ENCODE results near the gene DMXL1. TPM values are rescaled to one million over a fixed set of nuclear protein-coding genes. Genes with fewer than 3 reads are reported as not detected.
"Not testable (repeated sequence)": the region's sequence is repeated elsewhere in the genome, so short reads cannot be mapped to it uniquely, and the experiment has no call there.

Gene DMXL1
- polyA plus RNA-seq, 1 of the 3 experiments (the other 2 are of a cell fraction): 6.6 TPM

GRCh38 chr5:119239119-119239417 lies 168.2 kb downstream of the DMXL1 start:
- DNase-seq: no peak
- TF ChIP-seq RCOR1 (IDR thresholded peaks at IDR 0.05; ENCODE audit: low read length): no peak
- TF ChIP-seq ZBTB33 (IDR thresholded peaks at IDR 0.05; ENCODE audit: borderline replicate concordance, low read depth): no peak
- no peak for TF ChIP-seq YY1 (IDR thresholded peaks at IDR 0.05; ENCODE audit: low read depth)
- no peak for TF ChIP-seq IRF3 (IDR thresholded peaks at IDR 0.05; ENCODE audit: low read depth, low read length)
- no peak for TF ChIP-seq TCF12 (IDR thresholded peaks at IDR 0.05)
- TF ChIP-seq GABPA (IDR thresholded peaks at IDR 0.05; ENCODE audit: low read depth): no peak
- no peak for TF ChIP-seq FOXJ3 (CRISPR knock-in tag; IDR thresholded peaks at IDR 0.05)
- no peak for TF ChIP-seq EP300 (IDR thresholded peaks at IDR 0.05; ENCODE audit: borderline replicate concordance in 1 of 2, low read depth in 1 of 2, low read length in 1 of 2)
- TF ChIP-seq NRF1 (IDR thresholded peaks at IDR 0.05; ENCODE audit: low read depth, low read length): no peak
- no peak for TF ChIP-seq FOXM1 (IDR thresholded peaks at IDR 0.05; ENCODE audit: low read depth)
- TF ChIP-seq USF1 (IDR thresholded peaks at IDR 0.05; ENCODE audit: borderline replicate concordance, low read depth): no peak
- TF ChIP-seq NFIC (IDR thresholded peaks at IDR 0.05; ENCODE audit: borderline replicate concordance): no peak
- no peak for TF ChIP-seq EZH2phosphoT487 (IDR thresholded peaks at IDR 0.05; ENCODE audit: borderline replicate concordance, low read depth)
- no peak for TF ChIP-seq MAX (IDR thresholded peaks at IDR 0.05; ENCODE audit: low read depth)
- POLR2A ChIA-PET: no interaction called here

GRCh38 chr5:119239826-119240225 lies 168.9 kb downstream of the DMXL1 start:
- POLR2A ChIA-PET: interaction anchor here (0.6 kb wide), 1 partner anchor 252 kb away, joined by 4 read pairs; the partner anchor contains the start of gene DTWD2
- H3K27ac ChIP-seq (ENCODE audit: low read depth in 2 of 2, low read length in 1 of 2); H3K4me1 ChIP-seq (ENCODE audit: control insufficient read depth in 1 of 2, insufficient read depth in 2 of 2, low read depth in 1 of 2, low read length in 1 of 2); H3K4me3 ChIP-seq (ENCODE audit: low read depth in 2 of 2, low read length in 1 of 2); H3K9ac ChIP-seq; H3K9me2 ChIP-seq; H3F3A ChIP-seq (replicated peaks; ENCODE audit: insufficient read depth); H3K9me3 ChIP-seq; H2AFZ ChIP-seq (ENCODE audit: low read depth); DNase-seq; H3K79me2 ChIP-seq (ENCODE audit: insufficient read depth); H4K20me1 ChIP-seq (ENCODE audit: insufficient read depth); H3K27me3 ChIP-seq (ENCODE audit: insufficient read depth); H3K4me2 ChIP-seq: not testable (repeated sequence)
- peaks cover 13 to 34% of the 10 kb centered on the region in 2 experiments for H3K36me3 ChIP-seq (replicated peaks in 1 of 2; ENCODE audit: control insufficient read depth in 1 of 2, insufficient read depth in 2 of 2, low read length in 1 of 2)
- 91% methylated on average over 3 of the region's 3 CpGs for WGBS (ENCODE audit: low lambda C conversion rate)
- CTCF ChIA-PET: interaction anchor here (1.2 kb wide), 1 partner anchor 172 kb away, joined by 5 read pairs; no protein-coding TSS in a partner anchor

More at GRCh38 chr5:119239119-119239417, 168.2 kb downstream of the DMXL1 start:
- no peaks in the 10 kb centered on the region for H3K4me1 ChIP-seq (ENCODE audit: control insufficient read depth in 1 of 2, insufficient read depth in 2 of 2, low read depth in 1 of 2, low read length in 1 of 2)
- H3K4me3 ChIP-seq (ENCODE audit: low read depth in 2 of 2, low read length in 1 of 2): no peak overlapping the region
- H3K36me3 ChIP-seq (replicated peaks in 1 of 2; ENCODE audit: control insufficient read depth in 1 of 2, insufficient read depth in 2 of 2, low read length in 1 of 2): peaks cover 15 to 29% of the 10 kb centered on the region in 2 experiments
- H3K9me2 ChIP-seq: no peaks in the 10 kb centered on the region
- no peaks in the 10 kb centered on the region for H4K20me1 ChIP-seq (ENCODE audit: insufficient read depth)
- H3K9ac ChIP-seq: no peak overlapping the region
- no peaks in the 10 kb centered on the region for H3K9me3 ChIP-seq
- no peak overlapping the region for H3K4me2 ChIP-seq
- H3F3A ChIP-seq (replicated peaks; ENCODE audit: insufficient read depth): no peaks in the 10 kb centered on the region
- H3K27me3 ChIP-seq (ENCODE audit: insufficient read depth): no peaks in the 10 kb centered on the region
- no peak overlapping the region for H3K27ac ChIP-seq (ENCODE audit: low read depth in 2 of 2, low read length in 1 of 2)
- H3K79me2 ChIP-seq (ENCODE audit: insufficient read depth): no peaks in the 10 kb centered on the region
- CTCF ChIA-PET: interaction anchor here (1.3 kb wide), 1 partner anchor 173 kb away, joined by 4 read pairs; no protein-coding TSS in a partner anchor
- H2AFZ ChIP-seq (ENCODE audit: low read depth): no peak overlapping the region
